HCT116 (cell line): ENCODE results near the gene SEC24C. TPM values are rescaled to one million over a fixed set of nuclear protein-coding genes. Genes with fewer than 3 reads are reported as not detected.

ENCODE experiments used
- ATAC-seq: fragments of 200-7000 bp; cut with Tn5 transposase; 2 replicates; pipeline ENCODE4 v1.9.1; 2020; ENCODE audit warnings: mild to moderate bottlenecking, moderate library complexity
- BruUV-seq: library from RNA; stranded (reverse); fragments of 400-500 nt; replicated peaks from 2 replicates; lab custom pipeline; 2021; lab: Mats Ljungman, UMichigan
- CTCF ChIA-PET: fragments of 300-600 bp; sonication (Branson Sonifier 250); formaldehyde crosslinking; loops from one replicate; lab custom pipeline; 2021; ENCODE audit warnings: antibody characterized with exemption; lab: Charles Lee
- POLR2A ChIA-PET: fragments of 300-600, 350-600 bp; sonication (Branson Sonifier 250); formaldehyde crosslinking; loops from one replicate; lab custom pipeline; 2021; ENCODE audit warnings: antibody characterized with exemption; lab: Charles Lee
- RAD21 ChIA-PET, 2 experiments: fragments of 300-600 bp; sonication (Branson Sonifier 250); formaldehyde crosslinking; loops; one replicate each; lab custom pipeline; 2023; ENCODE audit warnings: low total read pairs in 2 of 2; ENCODE audit not compliant: uncharacterized antibody in 2 of 2, unreplicated experiment in 2 of 2, low non-redundant PET in 1 of 2; lab: Charles Lee
- DNase-seq: peaks from one replicate; pipeline ENCODE4 v3.0.0-alpha.2; 2010; ENCODE audit warnings: low read depth, low spot score
- H2AFZ ChIP-seq: fragments of 200-600 bp; shearing (Covaris generic), sonication (generic); 2 replicates; pipeline ENCODE4 v1.6.1; 2017; ENCODE audit warnings: low read depth, mixed run types, mixed read lengths, antibody characterized with exemption, low read length; ENCODE audit not compliant: poor library complexity, severe bottlenecking
- H3K27ac ChIP-seq: 2 replicates; pipeline ENCODE4 v1.5.1; 2012; ENCODE audit warnings: low read depth, low read length
- H3K27me3 ChIP-seq: fragments of 200-600 bp; sonication (generic); 2 replicates; pipeline ENCODE4 v1.6.1; 2016; ENCODE audit warnings: mixed run types, low read length, mixed read lengths; ENCODE audit not compliant: insufficient read depth
- H3K36me3 ChIP-seq, 2 experiments: fragments of 200-500 bp in 1 of 2; fragments of 200-600 bp in 1 of 2; sonication (Bioruptor generic) in 1 of 2; sonication (generic) in 1 of 2; 2 replicates each; pipeline versions ENCODE4 v1.5.1 to v1.6.1; 2014 to 2016; ENCODE audit warnings: low read length in 2 of 2, inconsistent platforms in 1 of 2, mixed read lengths in 1 of 2, mixed run types in 1 of 2; ENCODE audit not compliant: insufficient read depth in 2 of 2, control insufficient read depth in 1 of 2
- H3K4me1 ChIP-seq, 2 experiments: fragments of 200-600 bp in 1 of 2; sonication (generic) in 1 of 2; 2 replicates each; pipeline versions ENCODE4 v1.5.1 to v1.6.1; 2012 to 2017; ENCODE audit warnings: low read length in 2 of 2, inconsistent platforms in 1 of 2, mild to moderate bottlenecking in 1 of 2, mixed read lengths in 1 of 2, mixed run types in 1 of 2, moderate library complexity in 1 of 2; ENCODE audit not compliant: insufficient read depth in 2 of 2, control insufficient read depth in 1 of 2
- H3K4me2 ChIP-seq: fragments of 200-600 bp; sonication (generic); 2 replicates; pipeline ENCODE4 v1.6.1; 2017; ENCODE audit warnings: mixed run types, low read length, mixed read lengths
- H3K4me3 ChIP-seq, 2 experiments: fragments of 200-600 bp in 1 of 2; sonication (generic) in 1 of 2; replicated peaks in 1 of 2; 2 replicates each; pipeline ENCODE4 v1.5.1; 2011 to 2016; ENCODE audit warnings: low read length in 2 of 2, control low read depth in 1 of 2, low read depth in 1 of 2, mild to moderate bottlenecking in 1 of 2, mixed read lengths in 1 of 2, mixed run types in 1 of 2
- H3K79me2 ChIP-seq: fragments of 200-600 bp; sonication (generic); 2 replicates; pipeline ENCODE4 v1.6.1; 2017; ENCODE audit warnings: mild to moderate bottlenecking, mixed run types, low read length, moderate library complexity, mixed read lengths; ENCODE audit not compliant: insufficient read depth
- H3K9ac ChIP-seq: fragments of 200-600 bp; sonication (generic); 2 replicates; pipeline ENCODE4 v1.6.1; 2016; ENCODE audit warnings: low read length, mixed read lengths
- H3K9me2 ChIP-seq: fragments of 200-600 bp; sonication (generic), shearing (Covaris generic); 2 replicates; pipeline ENCODE4 v1.6.1; 2017; ENCODE audit warnings: mixed run types, mild to moderate bottlenecking, moderate library complexity; ENCODE audit not compliant: insufficient read depth
- H3K9me3 ChIP-seq, 2 experiments: fragments of 200-500 bp in 1 of 2; fragments of 200-600 bp in 1 of 2; sonication (Bioruptor generic) in 1 of 2; sonication (generic) in 1 of 2; 2 replicates each; pipeline ENCODE4 v1.6.1; 2014 to 2017; ENCODE audit warnings: low read length in 2 of 2, mixed read lengths in 2 of 2, inconsistent platforms in 1 of 2, low read depth in 1 of 2, mild to moderate bottlenecking in 1 of 2, mixed run types in 1 of 2, moderate library complexity in 1 of 2; ENCODE audit not compliant: control insufficient read depth in 1 of 2, insufficient read depth in 1 of 2
- H4K20me1 ChIP-seq: fragments of 200-600 bp; sonication (generic), shearing (Covaris generic); 2 replicates; pipeline ENCODE4 v1.6.1; 2017; ENCODE audit warnings: mixed run types, mild to moderate bottlenecking, moderate library complexity; ENCODE audit not compliant: insufficient read depth
- RAD21 ChIP-seq: IDR thresholded peaks from 2 replicates; pipeline ENCODE4 v1.6.1; 2012; ENCODE audit warnings: low read depth, mild to moderate bottlenecking
- intact Hi-C: fragments of 100-400 bp; cut with micrococcal nuclease; formaldehyde crosslinking; loops from 2 replicates; pipeline ENCODE4 v1.10.0; 2022
- total RNA-seq: library from RNA; stranded (reverse); gene quantifications from one replicate; pipeline ENCODE4 v1.2.1, GENCODE V29; 2021; ENCODE audit not compliant: unreplicated experiment
- TF ChIP-seq, protein P1 (sequence below), 3 experiments: fragments of 200-600 bp in 1 of 3; sonication (generic) in 1 of 3; IDR thresholded peaks in 2 of 3; conservative IDR thresholded peaks in 1 of 3; 2 replicates each; pipeline ENCODE4 v1.5.1; 2012 to 2017; ENCODE audit warnings: low read depth in 2 of 3, low read length in 2 of 3, antibody characterized with exemption in 1 of 3, borderline replicate concordance in 1 of 3, control low read depth in 1 of 3, mild to moderate bottlenecking in 1 of 3, mixed read lengths in 1 of 3, mixed run types in 1 of 3, moderate library complexity in 1 of 3; ENCODE audit not compliant: insufficient read depth in 1 of 3

SEC24C gene
- total RNA-seq, 1 experiment from 2014 or later, result 60.9 TPM

DNA sequence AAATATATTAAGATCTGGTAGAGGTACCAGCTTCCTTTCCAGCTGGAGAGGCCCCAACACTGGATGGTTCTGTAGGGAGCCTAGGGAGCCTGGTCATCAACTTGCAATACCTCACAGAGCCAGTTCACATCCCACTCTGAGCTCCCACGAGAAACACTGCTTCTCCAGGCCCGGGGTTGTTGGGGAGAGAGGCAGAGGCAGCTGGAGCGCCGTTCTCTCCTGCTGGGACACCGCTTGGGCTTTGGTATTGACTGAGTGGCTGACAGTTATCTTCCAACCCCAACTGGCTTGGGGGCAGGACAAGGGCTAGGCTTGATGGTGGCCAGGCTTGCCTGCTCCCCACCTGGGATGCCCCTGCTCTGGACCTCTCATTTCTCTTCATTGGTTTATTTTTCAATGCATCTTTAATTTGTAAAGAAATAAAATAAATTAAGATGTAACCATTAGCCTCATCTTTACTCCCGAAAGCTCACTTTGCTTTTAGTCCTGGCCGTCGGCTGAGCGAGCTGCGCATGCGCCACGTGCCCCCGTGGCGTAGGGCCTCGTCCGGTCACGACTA lies 27.6 kb downstream of the SEC24C start:
- H3K4me2 ChIP-seq, result peak overlapping the region; percentile 77
- RAD21 ChIA-PET, result no interaction called here
- intact Hi-C loops, result loop anchor here (1.0 to 5.0 kb wide), 2 partner anchors 10 to 106 kb away; no protein-coding TSS in a partner anchor

More for the DNA sequence above, 27.6 kb downstream of the SEC24C start:
- peak; percentile 68 for ATAC-seq
- no peak for TF ChIP-seq RAD21
- TF ChIP-seq, protein P1, sequence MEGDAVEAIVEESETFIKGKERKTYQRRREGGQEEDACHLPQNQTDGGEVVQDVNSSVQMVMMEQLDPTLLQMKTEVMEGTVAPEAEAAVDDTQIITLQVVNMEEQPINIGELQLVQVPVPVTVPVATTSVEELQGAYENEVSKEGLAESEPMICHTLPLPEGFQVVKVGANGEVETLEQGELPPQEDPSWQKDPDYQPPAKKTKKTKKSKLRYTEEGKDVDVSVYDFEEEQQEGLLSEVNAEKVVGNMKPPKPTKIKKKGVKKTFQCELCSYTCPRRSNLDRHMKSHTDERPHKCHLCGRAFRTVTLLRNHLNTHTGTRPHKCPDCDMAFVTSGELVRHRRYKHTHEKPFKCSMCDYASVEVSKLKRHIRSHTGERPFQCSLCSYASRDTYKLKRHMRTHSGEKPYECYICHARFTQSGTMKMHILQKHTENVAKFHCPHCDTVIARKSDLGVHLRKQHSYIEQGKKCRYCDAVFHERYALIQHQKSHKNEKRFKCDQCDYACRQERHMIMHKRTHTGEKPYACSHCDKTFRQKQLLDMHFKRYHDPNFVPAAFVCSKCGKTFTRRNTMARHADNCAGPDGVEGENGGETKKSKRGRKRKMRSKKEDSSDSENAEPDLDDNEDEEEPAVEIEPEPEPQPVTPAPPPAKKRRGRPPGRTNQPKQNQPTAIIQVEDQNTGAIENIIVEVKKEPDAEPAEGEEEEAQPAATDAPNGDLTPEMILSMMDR (IDR thresholded peaks at IDR 0.05 in 2 of 3, conservative IDR thresholded peaks at IDR 0.05 in 1 of 3; ENCODE audit: borderline replicate concordance in 1 of 3, insufficient read depth in 1 of 3, low read depth in 2 of 3, low read length in 2 of 3), result peak in 1 of 3 experiments; percentile 25; a peak in 1 of 6 replicates
- DNase-seq, result peak; percentile 48
- no peaks in the 10 kb centered on the region for H3K9me2 ChIP-seq
- peak overlapping the region; percentile 86 for H3K9ac ChIP-seq
- peaks cover 9 to 25% of the 10 kb centered on the region in 2 experiments for H3K4me1 ChIP-seq
- H3K9me3 ChIP-seq, result no peaks in the 10 kb centered on the region
- H3K79me2 ChIP-seq, result peaks cover 36% of the 10 kb centered on the region
- H4K20me1 ChIP-seq, result no peaks in the 10 kb centered on the region
- peak overlapping the region; percentile 66 to 83 for H3K4me3 ChIP-seq
- ChIA-PET CTCF (interaction anchor here (0.9 to 1.8 kb wide), 3 partner anchors 8 to 108 kb away, joined by 3 to 7 read pairs (median 3); partner anchors contain the start of gene SEC24C), POLR2A (interaction anchor here (1.2 to 2.5 kb wide), 5 partner anchors 9 to 108 kb away, joined by 3 to 27 read pairs (median 4); partner anchors contain the start of genes CHCHD1 and SEC24C)
- peak overlapping the region; percentile 48 for H2AFZ ChIP-seq
- peak overlapping the region; percentile 97 for H3K27ac ChIP-seq
- no peaks in the 10 kb centered on the region for H3K27me3 ChIP-seq
- BruUV-seq, result TSS peak; percentile 50
- peaks cover 27 to 41% of the 10 kb centered on the region in 2 experiments for H3K36me3 ChIP-seq
